Dermis blood vessel endothelial cell (primary cell): ENCODE data around the gene NXPH2. TPM values are rescaled to one million over a fixed set of nuclear protein-coding genes. Genes with fewer than 3 reads are reported as not detected.
"Not testable (repeated sequence)": the region's sequence is repeated elsewhere in the genome, so short reads cannot be mapped to it uniquely, and the experiment has no call there.

Experiments
- DNase-seq: peaks from one replicate; pipeline ENCODE4 v3.0.0; 2010
- total RNA-seq: library from RNA; depleted of rRNA; stranded (reverse); fragments of >200 nt; gene quantifications from 2 replicates; pipeline ENCODE4 v1.2.3, GENCODE V29; 2014

Gene NXPH2
- total RNA-seq, 1 donor from 2014 or later = not detected

- DNase-seq = no peak
Measured at GRCh38 chr2:138752197-138752956, 27.8 kb downstream of the NXPH2 start.

DNA sequence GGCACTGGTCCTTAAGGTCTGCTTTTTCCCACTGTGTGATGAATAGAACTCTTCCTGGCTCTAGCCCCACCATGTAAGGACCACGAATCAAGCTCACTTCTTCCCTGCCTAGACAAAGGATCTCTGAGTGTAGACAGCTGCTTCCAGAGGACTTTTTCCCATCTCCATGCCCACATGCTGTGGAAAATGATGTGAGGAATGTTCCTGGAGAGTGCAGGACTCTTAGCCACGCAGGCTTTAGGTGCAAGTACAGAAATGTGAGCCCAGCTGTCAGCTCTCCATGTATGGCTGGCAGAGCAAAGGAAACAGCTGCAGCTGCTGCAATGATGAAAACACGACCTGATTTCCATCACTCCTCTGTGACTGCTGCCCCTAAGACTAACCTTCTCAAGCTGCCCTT lies 35.5 kb downstream of the NXPH2 start:
- no peak for DNase-seq

GRCh38 chr2:138742441-138743057 lies 37.6 kb downstream of the NXPH2 start:
- no peak for DNase-seq

- DNase-seq = no peak
Measured at GRCh38 chr2:138741851-138742250, 38.3 kb downstream of the NXPH2 start.

DNA sequence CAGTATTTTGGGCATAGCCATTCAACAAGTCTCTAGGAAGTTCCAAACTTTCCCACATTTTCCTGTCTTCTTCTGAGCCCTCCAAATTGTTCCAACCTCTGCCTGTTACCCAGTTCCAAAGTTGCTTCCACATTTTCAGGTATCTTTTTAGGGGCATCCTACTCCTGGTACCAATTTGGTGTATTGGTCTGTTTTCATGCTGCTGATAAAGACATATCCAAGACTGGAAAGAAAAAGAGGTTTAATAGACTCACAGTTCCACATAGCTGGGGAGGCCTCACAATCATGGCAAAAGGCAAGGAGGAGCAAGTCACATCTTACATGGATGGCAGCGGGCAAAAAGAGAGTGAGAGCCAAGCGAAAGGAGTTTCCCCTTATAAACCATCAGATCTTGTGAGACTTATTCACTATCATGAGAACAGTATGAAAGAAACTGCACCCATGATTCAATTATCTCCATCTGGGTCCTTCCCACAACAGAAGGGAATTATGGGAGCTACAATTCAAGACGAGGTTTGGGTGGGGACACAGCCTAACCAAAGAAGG lies 43.1 kb downstream of the NXPH2 start:
- DNase-seq = not testable (repeated sequence)

DNA sequence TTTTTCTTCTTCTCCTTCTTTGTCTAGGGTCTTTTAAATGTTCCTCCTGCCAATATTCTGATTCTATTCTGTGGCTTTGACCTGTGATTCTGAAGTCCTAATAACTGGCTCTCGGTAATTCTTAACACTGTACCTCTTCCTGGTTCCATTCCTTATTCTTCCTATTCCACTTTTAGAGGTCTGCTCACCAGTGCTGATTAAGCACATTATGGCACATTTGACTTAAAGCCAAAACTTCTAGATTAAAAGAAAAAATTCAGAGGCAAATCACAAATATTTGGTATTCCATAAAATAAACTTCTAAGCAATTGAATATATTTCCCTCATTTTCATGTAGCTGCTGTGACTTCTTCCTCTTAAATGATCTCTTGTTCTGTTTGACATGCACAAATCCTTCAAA lies 47.5 kb downstream of the NXPH2 start:
- DNase-seq = no peak

GRCh38 chr2:138730497-138731030 lies 49.6 kb downstream of the NXPH2 start:
- DNase-seq = no peak

- no peak for DNase-seq
Measured at GRCh38 chr2:138727956-138728355, 52.2 kb downstream of the NXPH2 start.

GRCh38 chr2:138726681-138727080 lies 53.5 kb downstream of the NXPH2 start:
- DNase-seq = no peak

- DNase-seq = no peak
Measured at GRCh38 chr2:138724729-138725459, 55.3 kb downstream of the NXPH2 start.

DNA sequence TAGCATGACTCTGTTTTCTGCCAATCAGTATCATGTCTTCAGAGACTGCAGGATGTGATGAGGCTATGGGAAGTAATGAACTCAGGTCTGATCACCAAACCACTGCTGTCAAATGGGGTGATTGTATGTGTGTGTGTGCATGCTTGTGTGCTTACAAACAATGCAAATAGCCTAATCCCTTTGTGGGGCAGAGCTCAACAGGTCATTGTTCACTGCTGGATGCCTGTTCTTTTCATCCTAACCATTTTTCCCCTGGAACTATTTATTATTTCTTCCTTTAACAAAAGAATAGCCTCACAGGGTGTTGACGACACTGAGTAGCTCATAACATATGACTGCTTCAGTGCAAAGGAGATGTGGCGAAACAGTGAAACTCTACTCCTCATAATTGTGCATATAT lies 55.9 kb downstream of the NXPH2 start:
- DNase-seq = no peak

DNA sequence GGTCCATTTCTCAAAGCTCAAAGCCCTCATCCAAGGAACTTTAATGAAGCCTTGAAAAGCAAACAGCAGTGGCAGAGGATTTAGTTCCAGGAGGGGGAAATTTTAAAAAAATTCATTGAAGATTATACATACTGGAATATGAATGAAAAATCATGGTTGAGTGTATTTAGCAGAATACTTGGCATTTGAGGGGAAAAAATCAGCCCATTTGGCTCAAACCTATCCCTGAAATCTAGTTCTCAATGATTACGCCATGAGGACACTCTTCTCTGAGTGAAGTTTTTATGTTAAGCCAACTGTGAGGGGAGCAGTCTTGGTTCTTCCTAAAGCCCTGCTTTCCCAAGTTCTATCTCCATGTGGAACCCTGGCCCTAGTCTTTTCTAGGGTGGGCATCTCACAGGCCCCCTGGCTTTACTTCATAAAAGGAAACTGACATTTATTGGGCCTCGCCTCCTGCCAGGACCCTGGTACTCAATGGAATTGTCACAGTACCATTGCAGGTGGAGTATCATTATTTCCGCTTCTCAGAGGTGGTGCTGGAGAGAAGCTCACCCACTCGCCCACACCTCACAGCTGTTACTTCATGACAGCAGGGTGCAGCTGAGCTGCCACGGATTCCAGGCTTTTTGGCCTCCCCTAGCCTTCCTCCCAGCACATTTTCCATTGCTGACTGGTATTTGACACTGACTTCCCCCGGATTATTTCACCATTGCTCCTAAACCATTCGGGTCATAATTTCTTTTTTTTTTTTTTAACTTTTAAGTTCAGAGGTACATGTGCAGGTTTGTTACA lies 56.8 kb downstream of the NXPH2 start:
- DNase-seq = no peak

- DNase-seq = no peak
Measured at GRCh38 chr2:138722316-138722715, 57.9 kb downstream of the NXPH2 start.

GRCh38 chr2:138720035-138720838 lies 60.0 kb downstream of the NXPH2 start:
- no peak for DNase-seq

DNA sequence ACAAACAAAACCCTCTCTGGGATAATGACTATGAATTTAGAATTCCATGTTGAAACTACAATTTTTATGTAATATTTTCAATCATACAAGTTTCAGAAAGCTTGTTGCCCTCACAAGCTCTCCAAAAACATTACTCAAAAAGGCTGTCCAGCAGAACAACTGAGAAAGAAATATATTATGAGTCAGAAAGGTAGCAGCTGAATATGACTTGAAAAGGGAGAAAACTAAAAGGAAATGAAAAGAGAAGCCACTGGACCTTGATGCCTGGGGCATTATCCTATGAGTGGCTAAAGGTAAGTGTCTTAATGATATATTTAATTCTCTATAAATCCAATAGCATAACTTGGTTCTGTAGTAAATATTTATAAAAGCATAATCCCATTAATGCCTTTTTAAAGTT lies 61.8 kb downstream of the NXPH2 start:
- no peak for DNase-seq

- DNase-seq = peak; percentile 5
Measured at GRCh38 chr2:138716183-138716582, 64.0 kb downstream of the NXPH2 start.

GRCh38 chr2:138713504-138713903 lies 66.7 kb downstream of the NXPH2 start:
- no peak for DNase-seq

DNA sequence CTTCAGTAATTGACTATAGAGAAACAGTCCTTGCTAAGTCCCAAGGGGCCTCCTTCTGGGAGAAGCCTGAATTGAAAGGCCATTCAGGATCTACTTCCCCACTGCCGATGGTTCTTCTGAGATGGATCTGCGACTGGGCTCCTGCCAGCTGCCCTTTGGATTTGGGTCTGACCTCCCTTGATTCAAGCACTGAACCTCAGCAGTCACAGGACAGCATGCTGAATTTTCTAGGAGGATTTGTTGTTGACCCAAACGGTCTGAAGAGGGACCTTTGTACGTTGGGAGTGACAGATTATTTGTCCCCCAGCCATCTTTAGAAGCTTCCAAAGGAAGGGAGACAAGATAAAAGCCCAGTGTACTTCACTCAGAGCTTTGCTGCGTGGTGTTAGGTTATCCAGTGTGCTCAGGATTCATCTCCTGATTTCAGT lies 67.1 kb downstream of the NXPH2 start:
- no peak for DNase-seq

GRCh38 chr2:138712212-138712979 lies 67.8 kb downstream of the NXPH2 start:
- DNase-seq = no peak

- no peak for DNase-seq
Measured at GRCh38 chr2:138711812-138712211, 68.4 kb downstream of the NXPH2 start.
